Ecto neural progenitor cell (in vitro differentiated cells): ENCODE measurements around the gene PPM1H.
A peak's percentile ranks its signal among the peaks of the same experiment; 100 is the strongest.

Experiments
- DNase-seq: peaks from one replicate; pipeline ENCODE4 v3.0.0-alpha.2; 2018; ENCODE audit warnings: low spot score

The PPM1H gene

DNA sequence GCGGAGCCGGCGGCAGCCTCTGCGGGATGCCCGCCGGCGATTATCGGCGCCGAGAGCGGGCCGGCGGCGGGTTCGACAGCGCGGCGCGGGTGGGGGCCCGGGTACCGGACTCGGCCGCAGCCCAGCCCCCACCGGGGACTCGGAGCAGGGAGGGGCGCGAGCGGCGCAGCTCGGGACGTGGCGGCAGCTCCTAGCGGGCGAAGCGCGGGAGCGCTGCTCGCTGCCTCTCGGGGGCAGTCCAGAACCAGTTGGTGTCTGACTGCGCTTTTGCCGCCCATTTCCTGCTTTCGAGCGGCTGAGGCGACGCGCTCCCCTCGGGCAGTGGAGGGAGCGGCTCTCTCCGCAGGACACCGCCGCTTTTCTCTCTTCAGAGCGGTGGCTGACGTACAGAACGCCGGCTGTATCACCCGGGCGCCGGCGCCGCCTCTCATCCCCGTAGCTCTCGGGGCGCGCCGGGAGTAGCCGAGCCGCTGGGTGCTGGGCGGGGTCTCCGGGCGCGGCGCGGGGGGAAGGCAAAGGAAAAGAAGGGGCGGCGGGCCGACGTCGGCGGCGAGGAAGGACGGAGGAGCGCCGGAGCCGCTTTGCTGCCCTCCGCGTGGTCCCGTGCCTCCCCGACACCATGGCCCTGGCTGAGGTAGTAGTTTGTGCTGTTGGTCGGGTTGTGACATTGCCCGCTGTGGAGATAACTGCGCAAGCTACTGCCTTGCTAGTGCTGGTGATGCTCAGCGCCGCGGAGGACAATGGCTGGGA, 331.7 kb downstream of the PPM1H start:
- peak; percentile 94 for DNase-seq

DNA sequence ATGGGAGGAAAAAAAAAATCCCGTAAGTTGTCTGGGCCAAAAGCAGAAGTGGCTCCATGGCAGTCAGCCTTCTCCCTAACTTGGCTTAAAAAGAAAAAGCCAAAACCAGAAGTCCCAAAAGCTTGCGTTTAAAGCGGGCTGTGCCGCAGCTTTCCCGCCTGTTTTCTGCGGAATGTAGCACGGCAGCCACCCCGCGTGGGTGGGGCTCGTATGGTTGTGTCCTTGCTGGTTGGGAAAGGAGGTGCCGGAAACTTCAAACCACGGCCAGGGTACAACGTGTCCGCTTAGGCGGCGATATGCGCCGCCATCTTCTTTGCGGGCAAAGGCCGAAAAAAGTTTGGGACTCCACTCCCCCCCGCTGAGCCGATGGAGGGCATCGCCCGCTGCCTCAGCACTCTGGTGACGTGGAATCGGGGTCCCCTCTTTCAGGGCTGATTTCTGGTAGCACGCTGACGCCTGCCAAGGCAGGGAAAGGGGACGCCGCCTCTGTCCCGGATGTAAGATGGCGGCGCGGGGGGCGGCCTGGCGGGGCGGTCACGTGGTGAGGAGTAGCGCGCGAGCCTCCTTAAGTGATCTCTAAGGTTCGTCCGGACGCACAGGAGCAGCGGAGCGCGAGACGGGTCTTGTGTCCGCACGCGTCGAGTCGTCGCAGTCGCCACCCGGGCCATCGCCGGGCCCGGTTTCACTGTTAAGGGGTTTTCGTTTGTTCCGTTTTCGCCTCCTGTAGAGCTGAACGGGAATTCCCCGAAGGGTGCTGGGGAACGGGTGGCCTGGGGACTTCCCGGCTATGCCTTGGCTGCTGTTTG, 332.5 kb downstream of the PPM1H start:
- peak; percentile 97 for DNase-seq

DNA sequence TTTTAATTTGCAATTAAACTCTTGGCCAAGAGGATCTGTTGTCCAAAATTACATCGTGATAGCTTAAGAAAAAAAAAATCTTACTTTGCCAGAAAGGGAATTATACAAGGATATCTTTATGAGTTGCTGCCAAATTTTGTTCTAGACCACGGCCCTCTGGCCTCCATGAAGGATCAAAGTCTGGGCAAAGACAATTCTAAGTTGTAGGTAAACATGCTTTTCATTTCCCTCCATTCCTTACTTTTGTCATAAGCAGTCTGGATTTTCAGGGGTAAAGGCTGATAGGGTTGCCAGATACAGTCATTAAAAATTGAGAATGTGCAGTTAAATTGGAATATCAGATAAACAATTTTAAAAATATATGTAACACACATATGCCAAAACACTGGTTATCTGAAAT, 333.2 kb downstream of the PPM1H start:
- DNase-seq, result no peak

- no peak for DNase-seq
Observed at GRCh38 chr12:62599854-62600437, 335.0 kb downstream of the PPM1H start.

DNA sequence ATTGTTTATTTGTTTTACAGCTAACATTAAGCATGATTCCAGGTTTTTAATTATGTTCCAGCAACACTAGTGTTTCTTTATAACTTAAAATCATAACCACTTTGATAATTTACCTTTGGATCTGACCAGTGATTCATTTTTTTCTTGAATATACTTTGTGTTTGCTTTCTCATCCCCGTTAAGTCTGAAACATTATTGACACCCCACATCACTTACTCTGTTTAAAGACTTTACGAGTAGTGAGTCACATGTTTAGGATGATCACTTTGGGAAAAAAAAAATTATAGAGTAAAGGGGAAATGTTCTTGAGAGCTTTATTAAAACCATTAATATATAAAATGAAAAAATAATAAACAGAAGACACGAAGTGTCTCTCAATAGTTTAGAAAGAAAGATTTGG, 336.1 kb downstream of the PPM1H start:
- DNase-seq, result no peak

- DNase-seq, result no peak
Observed at GRCh38 chr12:62597253-62597652, 337.7 kb downstream of the PPM1H start.
